Fibroblast of peridontal ligament (primary cell): ENCODE results near the gene DPYD.
A peak's percentile ranks its signal among the peaks of the same experiment; 100 is the strongest.

Experiments used
- DNase-seq: peaks from one replicate; pipeline ENCODE4 v3.0.0-alpha.2; 2010; ENCODE audit errors: extremely low read depth

The DPYD gene

DNA sequence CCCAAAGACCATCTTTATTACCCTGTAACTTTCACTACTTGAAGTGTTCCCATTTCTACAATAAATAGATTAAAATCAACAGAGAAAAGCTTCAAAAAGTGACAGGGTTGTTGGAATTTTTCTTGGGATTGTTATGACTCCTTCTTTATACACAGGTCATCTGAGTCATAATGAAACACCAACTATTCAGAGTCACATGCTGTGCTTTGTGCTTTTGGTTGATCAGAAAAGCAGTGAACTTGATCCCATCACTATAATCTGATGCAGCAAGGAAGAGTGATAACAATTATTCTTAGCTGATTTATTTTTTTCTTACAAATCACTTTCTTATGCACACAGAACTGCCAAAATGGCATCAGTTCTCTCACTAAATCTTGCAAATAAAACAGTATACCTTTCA, 776.3 kb downstream of the DPYD start:
- peak; percentile 76 for DNase-seq

DNA sequence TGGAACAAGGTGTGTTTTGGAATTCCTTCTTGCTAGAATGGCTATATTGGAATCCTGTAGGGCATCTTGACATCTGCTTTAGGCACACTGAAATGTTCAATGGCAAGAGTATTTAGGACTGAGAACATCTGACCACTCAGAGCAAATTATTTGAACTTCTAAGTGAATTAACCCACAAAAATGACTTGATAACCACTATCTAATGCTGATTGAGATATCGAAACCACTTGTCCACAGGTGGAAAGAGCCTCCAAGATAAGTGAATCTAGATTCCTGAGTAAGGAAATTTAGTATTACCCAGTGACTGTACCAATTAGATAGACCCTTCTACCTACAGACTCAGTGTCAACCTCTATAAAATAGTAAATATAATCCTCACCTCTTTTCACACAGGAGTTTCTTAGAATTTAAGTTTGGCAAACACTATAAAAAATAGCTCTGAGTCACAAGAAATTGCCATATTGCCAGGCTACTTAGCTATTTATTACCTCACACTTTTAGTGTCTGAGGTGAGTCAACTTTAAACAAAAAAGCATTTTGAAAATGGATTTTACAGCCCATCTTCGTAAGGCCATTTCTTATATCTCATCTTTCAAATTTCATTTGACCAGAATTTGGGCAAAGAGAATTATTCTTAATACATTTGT, 777.5 kb downstream of the DPYD start:
- no peak for DNase-seq

DNA sequence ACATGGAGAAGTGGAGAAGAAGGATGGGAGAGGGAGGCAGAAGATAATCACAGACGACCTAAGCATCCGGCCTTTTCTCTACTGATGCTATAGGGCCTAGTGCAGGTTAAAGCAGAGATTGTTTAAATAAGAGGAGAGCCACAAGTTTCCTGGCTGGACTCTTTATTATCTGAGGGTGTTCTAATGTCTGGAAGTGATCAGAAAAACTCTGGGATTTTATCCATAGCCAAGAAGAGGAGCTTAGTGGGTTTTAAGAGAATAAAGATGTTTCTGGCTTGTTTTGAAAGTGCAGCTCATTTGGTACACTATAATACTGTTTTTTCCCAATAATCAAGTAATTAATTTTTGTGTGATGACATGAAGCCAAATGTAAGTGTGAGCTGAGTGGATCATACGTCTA, 780.2 kb downstream of the DPYD start:
- DNase-seq: no peak

DNA sequence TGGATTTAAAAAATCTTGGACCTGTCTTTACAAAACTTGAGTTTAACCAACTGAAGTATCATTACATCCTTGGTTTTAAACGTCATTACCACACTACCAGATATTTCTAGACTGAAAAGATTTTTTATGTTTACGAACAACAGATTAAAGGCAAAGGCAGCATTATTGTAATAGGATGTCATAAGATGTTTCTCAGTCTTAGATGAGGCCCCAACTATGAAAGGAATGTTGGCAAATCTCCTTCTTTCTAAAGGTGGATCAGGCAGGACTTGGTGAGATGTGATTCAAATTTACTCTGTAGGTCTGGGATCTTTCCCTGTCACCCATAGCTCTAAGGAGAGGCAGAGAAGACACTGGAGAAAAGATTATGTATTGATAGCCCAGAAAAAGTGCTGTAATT, 781.3 kb downstream of the DPYD start:
- DNase-seq: no peak

DNA sequence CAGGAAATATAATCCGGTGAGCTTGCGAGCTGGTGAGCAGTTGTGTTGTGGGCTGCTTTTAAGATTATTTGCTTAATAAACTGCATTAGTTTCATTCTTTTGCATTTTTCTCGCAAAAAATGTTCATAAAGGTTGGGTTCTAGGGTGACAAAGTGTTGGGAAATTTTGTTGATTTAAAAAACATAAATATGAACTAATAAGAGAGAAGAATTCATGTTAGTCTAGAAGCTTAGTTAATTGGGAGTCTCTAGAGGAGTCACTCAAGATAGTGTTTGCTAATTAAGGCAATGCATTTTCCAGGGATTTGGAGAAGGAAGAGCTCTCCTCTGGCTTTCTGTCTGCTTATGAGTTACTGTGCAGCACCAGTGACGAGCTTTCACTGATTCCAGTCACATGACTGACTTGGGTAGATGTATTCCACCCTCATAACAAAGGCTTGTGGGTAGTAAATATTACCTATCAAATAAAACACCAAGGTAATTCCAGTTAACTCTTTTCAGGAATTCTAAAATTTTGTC, 782.3 kb downstream of the DPYD start:
- no peak for DNase-seq

DNA sequence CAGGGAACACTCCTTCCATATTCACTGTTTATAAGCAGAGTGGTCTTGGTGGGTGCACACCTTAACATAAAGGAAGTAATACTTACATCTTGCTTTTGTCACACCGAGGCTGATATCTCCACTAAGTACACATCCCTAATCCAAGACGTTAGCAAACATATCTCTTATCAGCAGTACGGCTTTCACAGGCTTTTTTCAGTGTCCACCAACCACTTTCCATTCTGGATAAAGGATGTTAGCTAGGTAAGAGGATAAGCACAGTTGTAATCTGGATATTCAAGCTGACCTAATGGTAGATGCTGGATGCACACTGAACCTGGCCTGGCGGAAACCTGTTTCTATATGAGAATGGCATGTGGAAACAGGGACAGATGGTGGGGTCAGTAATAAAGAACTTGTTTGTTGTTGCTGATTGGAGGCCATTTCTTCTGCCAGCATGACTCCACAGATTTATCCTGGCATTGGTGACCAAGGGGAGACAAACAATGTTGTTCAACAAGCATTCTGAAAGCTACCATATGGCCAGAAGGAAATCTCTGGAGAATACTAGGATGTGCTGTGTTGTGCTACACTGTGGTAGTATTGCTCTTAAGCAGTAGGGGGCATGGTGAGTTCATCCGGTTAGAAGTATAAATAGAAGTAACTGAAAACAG, 782.8 kb downstream of the DPYD start:
- peak; percentile 91 for DNase-seq

DNA sequence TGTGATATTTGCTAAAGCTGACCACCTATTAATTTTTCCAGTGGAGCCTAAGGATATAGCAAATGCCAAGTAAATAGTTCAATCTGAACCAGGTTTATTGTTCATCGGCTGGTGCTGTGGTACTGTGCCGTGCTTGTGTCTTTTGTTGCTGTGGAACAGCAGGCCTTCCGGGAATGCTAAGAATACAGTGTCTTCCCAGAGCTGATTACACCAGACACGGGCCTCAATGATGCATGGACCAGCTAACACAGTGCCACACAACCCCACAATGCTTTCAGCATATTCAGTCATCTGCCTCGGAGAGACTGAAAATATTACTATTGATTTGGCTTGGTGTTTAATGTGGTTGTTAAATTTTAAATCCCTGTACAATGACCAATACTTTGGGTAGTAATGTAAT, 783.8 kb downstream of the DPYD start:
- DNase-seq: no peak

DNA sequence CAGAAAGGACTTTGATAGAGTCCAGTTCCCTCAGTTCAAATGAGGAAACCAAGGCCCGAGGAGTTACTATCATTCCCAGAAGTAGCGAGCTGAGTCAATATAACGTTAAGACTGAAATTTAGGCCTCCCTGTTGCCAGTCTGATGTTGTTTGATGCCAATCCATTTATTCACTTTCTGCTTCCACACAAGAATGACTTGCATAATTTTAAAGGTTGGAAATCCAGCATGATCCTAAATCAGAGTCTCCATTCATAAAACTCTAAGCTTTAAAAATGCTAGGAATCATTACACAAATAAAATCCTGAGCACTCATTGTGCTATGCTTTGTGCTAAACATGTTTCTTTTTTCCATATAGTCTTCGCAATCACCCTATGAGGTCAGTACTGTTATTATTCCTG, 784.9 kb downstream of the DPYD start:
- DNase-seq: no peak

DNA sequence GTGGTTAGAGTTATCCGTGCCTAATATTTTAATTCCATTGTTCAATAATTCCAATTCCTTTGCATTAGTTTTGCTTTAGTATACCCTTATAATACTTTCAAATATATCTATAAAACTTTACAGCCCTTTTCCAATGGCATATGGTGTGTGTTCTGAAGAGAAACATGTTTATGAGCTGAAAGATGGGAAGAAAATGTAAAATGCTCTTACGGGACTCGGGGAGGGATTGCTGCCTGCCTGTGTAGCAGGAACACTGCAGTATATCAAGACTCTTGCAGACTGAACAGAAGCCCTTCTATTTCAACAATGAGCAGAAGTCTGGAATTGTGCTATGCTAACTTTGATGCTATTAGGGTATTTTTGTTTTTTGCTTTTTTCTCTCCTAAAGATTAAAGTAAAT, 792.4 kb downstream of the DPYD start:
- no peak for DNase-seq

DNA sequence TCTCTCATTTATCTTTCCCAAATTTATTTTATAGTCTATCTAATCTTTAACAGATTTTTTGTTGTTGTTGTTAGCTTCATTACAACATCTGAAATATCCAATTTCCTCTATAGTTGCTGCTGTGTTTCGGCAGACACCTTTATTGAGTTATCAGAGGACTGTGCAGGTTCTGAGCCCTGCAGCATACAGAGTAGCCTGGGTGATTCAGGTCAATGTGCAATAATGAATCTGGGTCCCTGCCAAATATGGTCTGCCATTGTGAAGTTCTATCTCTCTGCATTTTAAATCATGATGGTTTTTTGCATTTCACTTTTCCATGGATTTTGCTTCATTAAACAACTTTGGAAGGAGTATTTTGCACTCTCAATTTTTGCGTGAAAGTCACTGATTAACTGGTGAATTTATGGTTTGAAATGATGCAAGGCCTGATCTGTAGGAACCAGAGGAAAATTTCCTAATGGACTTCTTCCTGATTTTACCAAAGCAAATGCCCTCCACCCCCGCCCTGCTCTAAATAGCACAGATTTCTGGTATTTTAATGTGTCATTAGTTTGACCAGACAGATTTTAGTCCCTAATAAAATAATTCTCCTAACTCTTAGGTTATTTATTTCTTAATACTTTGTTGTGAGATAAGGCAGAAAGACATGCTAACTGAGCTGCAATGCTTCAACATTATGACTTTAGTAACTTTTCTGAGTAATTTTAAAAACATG, 797.0 kb downstream of the DPYD start:
- DNase-seq: no peak

DNA sequence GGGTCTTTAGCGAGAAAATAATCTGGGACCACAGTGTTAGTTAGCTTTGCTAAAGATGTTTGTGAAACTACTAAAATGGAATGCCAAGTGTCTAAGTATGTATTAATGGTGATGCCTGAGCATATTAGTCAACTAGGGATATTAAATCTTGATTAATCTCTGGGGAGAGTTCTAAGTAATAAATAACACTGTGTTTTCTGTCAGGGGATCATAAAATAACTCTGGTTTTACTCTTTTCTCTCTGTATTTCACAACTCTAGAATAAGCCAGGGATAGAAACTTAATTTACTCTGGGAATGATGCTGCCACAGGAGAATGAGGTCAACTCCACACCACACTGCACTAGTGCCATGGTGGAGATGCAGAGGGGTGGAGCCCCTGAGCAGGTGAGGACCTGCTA, 800.0 kb downstream of the DPYD start:
- no peak for DNase-seq

DNA sequence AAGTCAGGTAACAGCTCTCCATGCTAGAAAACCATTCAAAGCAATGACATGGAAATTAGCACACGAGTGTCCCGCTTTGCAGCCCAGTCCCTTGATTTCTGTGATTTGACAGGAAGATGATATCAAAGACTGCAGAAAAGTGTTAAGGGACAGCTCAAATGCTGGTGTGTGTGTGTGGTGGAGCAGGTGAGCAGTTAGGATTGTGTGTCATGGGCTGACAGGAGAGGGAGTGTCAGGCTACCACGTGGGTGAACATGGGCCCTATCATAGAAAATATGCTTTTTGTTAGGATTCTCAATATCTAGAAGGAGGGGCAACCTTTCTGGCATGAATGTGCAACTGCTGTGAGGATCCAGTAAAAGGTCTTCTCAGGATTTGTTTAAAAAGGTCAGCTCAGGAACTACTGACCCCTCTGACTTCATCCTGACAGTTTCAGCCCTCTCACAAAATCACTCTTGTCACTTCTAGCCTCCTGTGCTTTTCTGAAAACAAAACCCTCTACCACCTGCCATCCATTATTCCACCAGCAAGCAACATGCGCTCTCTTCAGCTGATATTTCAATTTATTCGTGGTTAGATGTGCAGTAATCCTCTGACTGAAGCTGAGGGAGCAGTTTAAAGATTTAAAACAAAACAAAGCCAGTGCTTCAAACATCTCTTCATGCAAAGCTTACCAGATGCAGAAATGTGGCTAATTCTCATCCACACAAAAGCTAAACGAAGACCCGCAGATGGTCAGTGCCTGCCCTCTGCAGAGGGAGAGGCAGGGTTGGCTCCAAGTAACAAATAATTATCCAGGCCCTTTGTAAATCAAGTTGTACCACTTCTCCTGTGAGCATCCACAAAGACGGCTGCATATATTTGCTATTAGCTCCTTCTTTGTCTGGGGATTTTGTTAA, 801.3 kb downstream of the DPYD start:
- DNase-seq: no peak

DNA sequence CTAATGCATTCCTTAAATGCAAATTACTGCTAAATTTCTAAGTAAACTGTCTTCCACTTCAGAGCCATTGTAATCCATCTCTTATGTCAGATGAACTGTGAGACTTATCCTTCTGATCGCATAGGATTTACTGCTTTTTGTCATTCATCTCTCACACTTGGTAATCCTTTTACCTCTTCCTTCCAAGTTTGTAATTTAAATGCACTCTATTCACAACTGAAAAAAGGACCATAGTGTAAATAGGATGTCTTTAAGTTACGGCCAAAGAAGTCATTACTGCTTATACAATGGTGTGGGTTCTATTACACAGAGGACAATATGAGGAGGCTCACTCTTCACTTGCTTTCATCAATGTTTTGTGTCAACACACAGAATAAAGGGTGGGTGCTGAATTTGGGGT, 806.0 kb downstream of the DPYD start:
- DNase-seq: no peak

DNA sequence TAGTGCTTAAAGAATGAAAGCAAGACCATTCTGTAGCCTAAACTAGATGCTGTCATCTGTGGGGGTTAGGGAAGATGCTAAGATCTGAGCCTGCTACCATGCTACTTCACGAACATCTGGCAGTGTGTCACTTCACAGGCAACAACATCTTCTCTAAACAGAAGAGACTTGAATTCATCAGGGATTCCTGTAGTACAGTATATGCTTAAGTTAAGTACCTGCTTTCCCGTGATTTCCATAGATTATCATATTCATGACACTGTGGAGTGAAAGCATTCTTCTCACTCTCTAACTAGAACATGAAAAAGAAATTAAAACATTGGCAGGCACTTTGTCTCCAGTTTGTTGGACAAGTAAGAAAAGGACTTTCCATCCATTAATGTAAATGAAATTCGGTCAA, 808.4 kb downstream of the DPYD start:
- DNase-seq: no peak

DNA sequence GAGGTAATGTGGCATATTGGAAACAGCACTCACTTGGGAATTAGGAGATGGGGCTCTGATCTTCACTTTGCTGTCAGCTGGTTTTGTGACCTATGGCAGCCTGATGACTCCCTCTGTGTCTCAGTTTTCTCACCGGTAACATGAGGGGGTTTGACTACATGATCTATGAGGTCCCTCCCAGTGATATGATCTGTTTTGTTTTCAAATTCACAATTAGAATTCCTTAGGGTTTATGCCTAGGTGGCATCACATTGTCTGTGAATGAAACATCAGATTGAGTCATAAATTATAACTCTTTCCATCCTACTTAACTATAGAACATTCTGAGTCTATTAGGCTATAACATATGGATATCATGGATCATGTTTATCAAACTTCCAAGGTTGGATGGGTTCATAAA, 812.7 kb downstream of the DPYD start:
- DNase-seq: no peak

DNA sequence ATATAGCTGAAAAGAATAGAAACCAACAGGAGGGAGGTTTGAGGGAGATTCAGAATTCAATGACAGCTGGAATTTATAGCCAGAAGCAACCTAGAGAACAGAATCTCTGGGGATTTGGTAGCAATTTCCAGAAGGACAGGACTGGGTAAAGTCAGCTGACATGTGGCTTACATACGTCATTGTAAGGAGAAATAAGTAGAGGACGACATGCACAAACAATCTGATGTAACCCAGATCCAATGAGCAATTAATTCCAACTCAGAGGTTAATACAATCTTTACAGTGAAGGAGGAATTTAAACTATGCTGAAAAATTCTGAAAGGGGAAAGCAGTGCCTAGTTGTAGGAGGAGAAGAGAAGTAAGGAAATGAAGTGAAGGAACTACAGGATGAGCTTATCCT, 815.3 kb downstream of the DPYD start:
- peak; percentile 18 for DNase-seq

DNA sequence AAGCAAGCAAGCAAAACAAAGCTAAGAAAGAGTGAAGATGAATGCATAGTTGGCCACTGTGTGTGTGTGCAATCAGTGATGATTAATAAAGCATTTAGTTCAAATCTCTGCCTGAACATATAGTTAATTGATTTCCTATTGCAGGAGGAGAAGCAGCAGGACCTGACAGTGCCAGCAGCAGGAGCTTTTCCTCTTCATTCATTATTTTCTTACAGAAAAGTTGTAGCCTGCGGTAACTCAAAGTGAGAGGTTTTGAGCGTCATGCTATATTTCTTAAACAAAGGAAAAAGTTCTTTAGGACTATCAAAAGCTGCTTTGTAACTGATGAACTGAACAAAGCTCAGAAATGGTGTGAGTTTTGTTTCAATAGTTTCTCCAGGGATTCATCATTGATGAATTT, 819.3 kb downstream of the DPYD start:
- no peak for DNase-seq

DNA sequence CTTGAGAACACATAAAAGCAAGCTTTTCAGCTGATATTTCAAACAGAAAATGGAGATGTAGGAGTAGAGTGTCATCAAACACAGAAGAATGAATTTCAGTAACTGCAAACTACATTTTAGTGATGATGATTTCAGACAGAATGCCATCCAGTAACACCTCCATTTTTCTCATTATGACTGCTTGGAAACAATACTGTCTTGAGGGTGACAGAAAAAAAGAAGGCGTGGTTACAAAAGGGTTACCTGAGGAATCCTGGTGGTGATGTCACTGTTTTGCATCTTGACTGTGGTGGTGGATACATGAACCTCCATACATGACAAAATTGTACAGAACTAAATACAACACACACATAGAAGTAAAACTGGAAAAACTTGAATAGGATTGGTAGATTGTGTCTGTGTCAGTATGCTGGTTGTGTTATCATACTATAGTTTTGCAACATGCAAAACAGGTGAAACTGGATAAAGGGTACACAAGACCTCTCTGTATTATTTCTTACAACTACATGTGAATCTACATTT, 823.4 kb downstream of the DPYD start:
- no peak for DNase-seq

DNA sequence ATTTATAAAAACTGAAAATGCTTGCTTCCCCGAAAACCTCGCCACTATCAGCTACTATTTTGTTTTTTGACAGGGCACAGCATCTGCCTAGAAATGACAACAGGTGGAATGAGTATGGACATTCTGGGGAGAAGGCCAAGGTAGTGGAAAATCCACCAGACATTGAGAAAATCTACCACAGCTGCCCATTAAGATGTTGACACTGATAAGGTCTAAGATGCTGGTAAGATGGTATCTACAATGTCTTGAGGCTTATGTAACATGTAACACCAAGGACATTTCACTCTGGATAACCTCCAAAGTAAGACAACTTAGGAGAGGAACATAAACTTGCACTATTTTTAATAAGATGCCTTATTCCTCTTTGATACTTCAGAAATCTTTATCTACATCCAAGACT, 825.1 kb downstream of the DPYD start:
- DNase-seq: no peak

DNA sequence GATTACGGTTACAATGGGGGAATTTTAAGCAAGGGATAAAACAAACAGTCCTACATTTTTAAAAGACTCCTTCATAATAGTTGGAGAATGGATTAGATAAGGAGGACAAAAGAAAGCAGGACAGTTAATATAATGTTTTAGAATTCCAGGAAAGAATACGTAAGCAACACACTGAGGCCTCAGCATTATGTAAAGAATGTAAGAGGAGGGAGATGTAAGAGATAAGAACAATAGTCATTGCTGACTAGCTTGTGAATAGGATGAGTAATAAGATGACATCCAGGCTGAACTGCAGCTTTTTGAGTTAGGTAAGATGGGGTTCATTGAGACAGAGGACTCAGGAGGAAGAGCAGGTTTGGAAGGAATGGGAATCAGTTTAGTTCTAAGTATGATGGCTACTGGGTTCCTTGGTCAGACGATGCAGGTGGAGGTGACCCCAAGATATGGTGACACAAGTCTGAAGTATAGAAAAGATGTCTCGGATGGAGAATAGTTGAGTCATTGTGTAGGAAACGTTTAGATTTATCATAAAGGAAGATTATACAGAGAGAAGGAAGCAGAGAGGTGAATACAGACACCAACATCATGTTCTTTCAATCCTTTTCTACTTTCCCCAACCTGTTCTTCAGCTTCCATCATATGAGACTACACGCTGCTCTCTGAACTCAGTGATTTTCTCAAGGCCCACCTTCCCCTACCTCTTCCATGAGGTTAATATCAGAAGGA, 826.4 kb downstream of the DPYD start:
- peak; percentile 49 for DNase-seq

DNA sequence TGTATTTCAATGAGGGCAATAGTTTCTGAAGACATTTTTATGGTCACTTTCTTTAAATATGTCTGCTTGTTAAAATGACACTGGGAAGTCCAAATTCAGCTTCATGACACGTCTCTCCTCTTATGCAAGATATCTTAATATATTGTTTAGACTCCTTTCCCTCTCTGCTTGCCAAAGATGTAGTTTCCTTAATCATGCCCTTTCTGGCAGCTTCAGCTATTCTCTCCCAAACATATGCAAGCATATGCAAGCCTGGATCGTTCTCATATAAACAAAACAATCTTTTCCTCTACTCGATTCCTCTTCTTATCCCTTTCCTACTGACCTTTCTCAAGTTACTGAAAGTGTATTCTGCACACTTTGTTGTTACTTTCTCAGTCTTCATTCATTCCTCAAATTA, 827.1 kb downstream of the DPYD start:
- peak; percentile 91 for DNase-seq
